ENCODE measurements around the gene SLC29A3. TPM values are rescaled to one million over a fixed set of nuclear protein-coding genes. Genes with fewer than 3 reads are reported as not detected.

The SLC29A3 gene
- polyA plus RNA-seq, 3 donors = 9.7 to 28.4 (median 16.6) TPM

DNA sequence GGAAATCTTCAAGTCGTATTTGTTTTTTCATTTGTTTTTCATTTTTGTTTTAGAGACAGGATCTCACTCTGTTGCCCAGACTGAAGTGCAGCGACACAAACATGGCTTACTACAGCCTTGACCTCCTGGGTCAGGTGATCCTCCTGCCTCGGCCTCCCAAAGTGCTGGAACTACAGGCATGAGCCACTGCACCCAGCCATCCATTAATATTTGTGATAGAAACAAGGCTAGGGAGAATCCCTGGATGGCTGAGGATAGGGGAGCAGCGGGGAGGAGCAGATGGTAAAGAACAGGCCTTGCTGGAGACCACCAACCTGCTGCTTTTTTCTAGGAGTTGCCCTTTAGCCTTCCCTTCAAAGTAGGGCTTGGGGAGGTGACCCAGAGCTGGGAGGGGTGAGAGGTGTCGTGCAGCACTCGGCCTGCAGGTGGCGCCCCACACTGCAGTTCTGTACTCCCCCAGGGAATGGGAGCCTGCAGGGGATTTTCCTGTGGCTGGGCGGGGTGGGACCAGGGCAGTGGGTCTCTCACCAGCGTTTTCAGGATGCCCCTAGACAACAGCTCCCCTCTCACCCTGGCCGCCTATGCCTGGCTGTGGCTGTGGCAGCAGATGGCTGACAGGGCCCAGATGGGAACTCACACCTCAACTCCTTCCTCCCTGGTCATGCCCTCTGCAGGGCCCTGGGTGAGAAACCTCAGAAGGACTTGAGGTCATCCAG lies 65.1 kb downstream of the SLC29A3 start:
- H3K4me1 ChIP-seq (ENCODE audit: control insufficient read depth in 1 of 2, insufficient read depth in 2 of 2, low read length in 2 of 2) = peaks cover 38 to 41% of the 10 kb centered on the region in 2 donors
- no peaks in the 10 kb centered on the region for H3K36me3 ChIP-seq (replicated peaks in 1 of 2; ENCODE audit: control insufficient read depth in 1 of 2, insufficient read depth in 2 of 2, low read length in 2 of 2)
- H3K27me3 Mint-ChIP-seq (ENCODE audit: low read depth in 3 of 3) = peaks cover 0 to 4% (median 2%) of the 10 kb centered on the region in 3 donors
- H3K36me3 Mint-ChIP-seq = no peaks in the 10 kb centered on the region
- H3K79me2 ChIP-seq (ENCODE audit: insufficient read depth, low read length) = no peaks in the 10 kb centered on the region
- TF ChIP-seq, protein P1, sequence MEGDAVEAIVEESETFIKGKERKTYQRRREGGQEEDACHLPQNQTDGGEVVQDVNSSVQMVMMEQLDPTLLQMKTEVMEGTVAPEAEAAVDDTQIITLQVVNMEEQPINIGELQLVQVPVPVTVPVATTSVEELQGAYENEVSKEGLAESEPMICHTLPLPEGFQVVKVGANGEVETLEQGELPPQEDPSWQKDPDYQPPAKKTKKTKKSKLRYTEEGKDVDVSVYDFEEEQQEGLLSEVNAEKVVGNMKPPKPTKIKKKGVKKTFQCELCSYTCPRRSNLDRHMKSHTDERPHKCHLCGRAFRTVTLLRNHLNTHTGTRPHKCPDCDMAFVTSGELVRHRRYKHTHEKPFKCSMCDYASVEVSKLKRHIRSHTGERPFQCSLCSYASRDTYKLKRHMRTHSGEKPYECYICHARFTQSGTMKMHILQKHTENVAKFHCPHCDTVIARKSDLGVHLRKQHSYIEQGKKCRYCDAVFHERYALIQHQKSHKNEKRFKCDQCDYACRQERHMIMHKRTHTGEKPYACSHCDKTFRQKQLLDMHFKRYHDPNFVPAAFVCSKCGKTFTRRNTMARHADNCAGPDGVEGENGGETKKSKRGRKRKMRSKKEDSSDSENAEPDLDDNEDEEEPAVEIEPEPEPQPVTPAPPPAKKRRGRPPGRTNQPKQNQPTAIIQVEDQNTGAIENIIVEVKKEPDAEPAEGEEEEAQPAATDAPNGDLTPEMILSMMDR (IDR thresholded peaks at IDR 0.05) = peak; percentile 94
- H3K4me2 ChIP-seq (replicated peaks; ENCODE audit: extremely low read depth, low read length, poor library complexity, severe bottlenecking) = no peak overlapping the region
- H3K4me3 Mint-ChIP-seq = no peak overlapping the region
- no peaks in the 10 kb centered on the region for H3K27me3 ChIP-seq (ENCODE audit: control insufficient read depth in 2 of 2, insufficient read depth in 2 of 2, low read length in 2 of 2)
- no peak overlapping the region for H3K9ac ChIP-seq (ENCODE audit: insufficient read depth, low read length, poor library complexity, severe bottlenecking)
- peaks cover 24% of the 10 kb centered on the region for H3K4me1 Mint-ChIP-seq
- DNase-seq = peak; percentile 61 to 77 (median 73)
- intact Hi-C loops (cut with micrococcal nuclease) = loop anchor here (2.0 to 10.0 kb wide), 3 partner anchors 187 to 308 kb away; no protein-coding TSS in a partner anchor
- H3K27ac ChIP-seq (ENCODE audit: low read depth in 1 of 2, low read length in 2 of 2) = no peak overlapping the region
- H4K20me1 ChIP-seq (ENCODE audit: insufficient read depth, low read length) = no peaks in the 10 kb centered on the region
- no peak overlapping the region for H2AFZ ChIP-seq (ENCODE audit: insufficient read depth, low read depth, low read length, poor library complexity, severe bottlenecking)
- H3K9me3 Mint-ChIP-seq = no peaks in the 10 kb centered on the region
- H3K4me3 ChIP-seq (replicated peaks in 1 of 3; ENCODE audit: low read depth in 2 of 3, low read length in 3 of 3) = no peak overlapping the region
- peak overlapping the region in 4 of 7 donors; percentile 3 to 93 (median 61) for H3K27ac Mint-ChIP-seq
- 30% methylated on average over 7 of the region's 10 CpGs for WGBS (ENCODE audit: insufficient coverage)
- no peaks in the 10 kb centered on the region for H3K9me3 ChIP-seq (replicated peaks in 1 of 2; ENCODE audit: control insufficient read depth in 1 of 2, insufficient read depth in 1 of 2, low read length in 2 of 2)

DNA sequence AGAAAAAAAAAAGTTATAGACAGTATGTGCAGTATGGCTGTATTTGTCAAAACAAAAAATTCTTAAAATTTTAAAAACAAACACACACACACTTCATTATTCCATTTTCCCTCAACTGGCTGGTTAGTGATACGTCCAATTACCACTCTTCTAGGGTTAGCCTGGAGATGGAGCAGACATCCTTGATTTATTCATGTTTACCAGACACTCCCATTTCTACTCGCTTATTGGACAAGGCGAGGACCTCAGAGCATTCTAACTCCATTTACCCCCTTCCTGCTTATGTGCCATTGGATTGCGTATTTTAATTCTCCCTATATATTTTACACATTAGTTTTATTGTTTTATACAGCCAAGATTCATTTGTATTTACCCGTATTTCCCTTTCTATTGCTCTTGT lies 69.1 kb downstream of the SLC29A3 start:
- H3K27me3 Mint-ChIP-seq (ENCODE audit: low read depth in 3 of 3) = peaks cover 11 to 16% (median 11%) of the 10 kb centered on the region in 3 donors
- H3K4me3 Mint-ChIP-seq = no peak overlapping the region
- H3K27ac Mint-ChIP-seq = no peak overlapping the region
- 50% methylated on average over 1 of the region's 5 CpGs for WGBS (ENCODE audit: insufficient coverage)
- Histone ChIP-seq H3K4me2 (replicated peaks; ENCODE audit: extremely low read depth, low read length, poor library complexity, severe bottlenecking) (no peak overlapping the region), H3K27me3 (ENCODE audit: control insufficient read depth in 2 of 2, insufficient read depth in 2 of 2, low read length in 2 of 2) (peaks cover 0 to 3% of the 10 kb centered on the region in 2 donors), H2AFZ (ENCODE audit: insufficient read depth, low read depth, low read length, poor library complexity, severe bottlenecking) (no peak overlapping the region), H3K79me2 (ENCODE audit: insufficient read depth, low read length) (no peaks in the 10 kb centered on the region), H3K9ac (ENCODE audit: insufficient read depth, low read length, poor library complexity, severe bottlenecking) (no peak overlapping the region), H3K36me3 (replicated peaks in 1 of 2; ENCODE audit: control insufficient read depth in 1 of 2, insufficient read depth in 2 of 2, low read length in 2 of 2) (no peaks in the 10 kb centered on the region), H3K9me3 (replicated peaks in 1 of 2; ENCODE audit: control insufficient read depth in 1 of 2, insufficient read depth in 1 of 2, low read length in 2 of 2) (no peaks in the 10 kb centered on the region), H3K4me3 (replicated peaks in 1 of 3; ENCODE audit: low read depth in 2 of 3, low read length in 3 of 3) (no peak overlapping the region), H4K20me1 (ENCODE audit: insufficient read depth, low read length) (no peaks in the 10 kb centered on the region), H3K27ac (ENCODE audit: low read depth in 1 of 2, low read length in 2 of 2) (no peak overlapping the region), H3K4me1 (ENCODE audit: control insufficient read depth in 1 of 2, insufficient read depth in 2 of 2, low read length in 2 of 2) (peaks cover 11 to 14% of the 10 kb centered on the region in 2 donors)
- TF ChIP-seq, protein P1 (IDR thresholded peaks at IDR 0.05) = no peak
- intact Hi-C loops (cut with micrococcal nuclease) = loop anchor here (5.0 to 10.0 kb wide), 3 partner anchors 184 to 314 kb away; no protein-coding TSS in a partner anchor
- DNase-seq = no peak
- H3K36me3 Mint-ChIP-seq = no peaks in the 10 kb centered on the region
- H3K9me3 Mint-ChIP-seq = no peaks in the 10 kb centered on the region
- peaks cover 7% of the 10 kb centered on the region for H3K4me1 Mint-ChIP-seq

Data from CD14-positive monocyte (primary cell).